ENCODE data around the gene MPC2.
"Not testable (repeated sequence)": the region's sequence is repeated elsewhere in the genome, so short reads cannot be mapped to it uniquely, and the experiment has no call there.

GRCh38 chr1:167866739-167867414 lies 70.0 kb downstream of the MPC2 start:
- not testable (repeated sequence) for TF ChIP-seq POLR2A (IDR thresholded peaks at IDR 0.05; ENCODE audit: low read depth, low read length); POLR2AphosphoS5 (IDR thresholded peaks at IDR 0.05; ENCODE audit: low read depth, low read length); TAF1 (IDR thresholded peaks at IDR 0.05; ENCODE audit: borderline replicate concordance, low read depth, low read length)

Data from GM12892 (cell line).